Right lung (tissue), 10 donors: ENCODE measurements around the gene MFF. TPM values are rescaled to one million over a fixed set of nuclear protein-coding genes. Genes with fewer than 3 reads are reported as not detected.

Source experiments
- DNase-seq, 2 donors: peaks; one replicate each; pipeline ENCODE4 v3.0.0-alpha.2; 2013
- long read RNA-seq, 8 donors: transcript quantifications; one replicate each; lab custom pipeline, GENCODE V29; 2026
- polyA plus RNA-seq, 5 donors: library from polyadenylated mRNA; unstranded; fragments of 120-200 nt; gene quantifications; one replicate each; pipeline versions ENCODE4 v1.2.1 to v1.2.3, GENCODE V29; 2013; ENCODE audit warnings: inconsistent platforms in 1 of 5, low replicate concordance in 1 of 5; ENCODE audit not compliant: insufficient read length in 5 of 5, insufficient read depth in 1 of 5

Gene MFF
- polyA plus RNA-seq = 100 to 1,000 TPM in 4 of 5 donors, 10 to 100 TPM in 1; 88.2 to 133 (median 118) TPM
- long read RNA-seq, donor 1, transcript MFF-205 (7 exons, 1,085 nt) = major isoform, 10 of 50 reads
- long read RNA-seq, donor 1, transcript MFF-222 (4 exons, 1,653 nt) = minor isoform, 6 of 50 reads
- long read RNA-seq, donor 1, transcript MFF-201 (9 exons, 2,004 nt) = major isoform, 10 of 50 reads
- long read RNA-seq, donor 1, partial matches to known transcripts = 12 of 50 reads
- long read RNA-seq, donor 1, other reads (novel, unspliced or antisense) = 0 of 50 reads
- long read RNA-seq, donor 2, transcript MFF-205 (7 exons, 1,085 nt) = major isoform, 9 of 26 reads
- long read RNA-seq, donor 2, transcript MFF-201 (9 exons, 2,004 nt) = minor isoform, 7 of 26 reads
- long read RNA-seq, donor 2, partial matches to known transcripts = 0 of 26 reads
- long read RNA-seq, donor 2, other reads (novel, unspliced or antisense) = 0 of 26 reads
- long read RNA-seq, donor 3, transcript MFF-201 (9 exons, 2,004 nt) = major isoform, 6 of 39 reads
- long read RNA-seq, donor 3, transcript MFF-218 (3 exons, 1,824 nt) = minor isoform, 5 of 39 reads
- long read RNA-seq, donor 3, transcript MFF-205 (7 exons, 1,085 nt) = minor isoform, 5 of 39 reads
- long read RNA-seq, donor 3, partial matches to known transcripts = 12 of 39 reads
- long read RNA-seq, donor 3, other reads (novel, unspliced or antisense) = 0 of 39 reads
- long read RNA-seq, donor 4, transcript MFF-205 (7 exons, 1,085 nt) = major isoform, 7 of 33 reads
- long read RNA-seq, donor 4, transcript MFF-201 (9 exons, 2,004 nt) = minor isoform, 6 of 33 reads
- long read RNA-seq, donor 4, partial matches to known transcripts = 5 of 33 reads
- long read RNA-seq, donor 4, other reads (novel, unspliced or antisense) = 0 of 33 reads
- long read RNA-seq, donor 5, transcript MFF-219 (5 exons, 820 nt) = minor isoform, 6 of 54 reads
- long read RNA-seq, donor 5, transcript MFF-201 (9 exons, 2,004 nt) = minor isoform, 10 of 54 reads
- long read RNA-seq, donor 5, transcript MFF-205 (7 exons, 1,085 nt) = major isoform, 11 of 54 reads
- long read RNA-seq, donor 5, transcript MFF-222 (4 exons, 1,653 nt) = minor isoform, 7 of 54 reads
- long read RNA-seq, donor 5, partial matches to known transcripts = 8 of 54 reads
- long read RNA-seq, donor 5, other reads (novel, unspliced or antisense) = 5 of 54 reads
- long read RNA-seq, donor 6, transcript MFF-201 (9 exons, 2,004 nt) = major isoform, 13 of 46 reads
- long read RNA-seq, donor 6, transcript MFF-205 (7 exons, 1,085 nt) = minor isoform, 10 of 46 reads
- long read RNA-seq, donor 6, transcript MFF-220 (2 exons, 660 nt) = minor isoform, 5 of 46 reads
- long read RNA-seq, donor 6, partial matches to known transcripts = 6 of 46 reads
- long read RNA-seq, donor 6, other reads (novel, unspliced or antisense) = 0 of 46 reads
- long read RNA-seq, donor 7, transcript MFF-201 (9 exons, 2,004 nt) = major isoform, 5 of 15 reads
- long read RNA-seq, donor 7, partial matches to known transcripts = 0 of 15 reads
- long read RNA-seq, donor 7, other reads (novel, unspliced or antisense) = 0 of 15 reads
- long read RNA-seq, donor 8, partial matches to known transcripts = 0 of 19 reads
- long read RNA-seq, donor 8, other reads (novel, unspliced or antisense) = 0 of 19 reads

- peak; percentile 92 to 93 for DNase-seq
Observed at GRCh38 chr2:227324995-227325838, at the start of gene MFF. Gene MFF, plus strand, starts transcription at chr2:227325251. Its CDS starts 5,415 bp downstream, at chr2:227330666.

GRCh38 chr2:227280895-227281294, 44.2 kb upstream of the MFF start:
- no peak for DNase-seq

GRCh38 chr2:227285741-227286236, 39.3 kb upstream of the MFF start:
- DNase-seq = no peak

- DNase-seq = no peak
Observed at GRCh38 chr2:227287771-227288170, 37.3 kb upstream of the MFF start.

- DNase-seq = no peak
Observed at GRCh38 chr2:227292314-227292713, 32.7 kb upstream of the MFF start.

GRCh38 chr2:227293531-227293930, 31.5 kb upstream of the MFF start:
- DNase-seq = no peak

GRCh38 chr2:227295806-227296205, 29.2 kb upstream of the MFF start:
- DNase-seq = no peak

GRCh38 chr2:227296671-227297405, 28.2 kb upstream of the MFF start:
- no peak for DNase-seq

GRCh38 chr2:227301523-227301922, 23.5 kb upstream of the MFF start:
- DNase-seq = no peak

GRCh38 chr2:227308784-227309183, 16.3 kb upstream of the MFF start:
- DNase-seq = no peak

- DNase-seq = no peak
Observed at GRCh38 chr2:227310756-227311110, 14.3 kb upstream of the MFF start.

GRCh38 chr2:227311861-227312506, 13.1 kb upstream of the MFF start:
- DNase-seq = no peak

GRCh38 chr2:227312579-227312978, 12.5 kb upstream of the MFF start:
- no peak for DNase-seq

- no peak for DNase-seq
Observed at GRCh38 chr2:227313310-227313709, 11.7 kb upstream of the MFF start.

- no peak for DNase-seq
Observed at GRCh38 chr2:227317834-227318233, 7.2 kb upstream of the MFF start.

GRCh38 chr2:227320305-227321094, 4.6 kb upstream of the MFF start:
- no peak for DNase-seq

GRCh38 chr2:227322530-227323205, 2.4 kb upstream of the MFF start:
- DNase-seq = no peak
